Ovary (tissue), 9 donors: ENCODE data around the gene GALNT17. TPM values are rescaled to one million over a fixed set of nuclear protein-coding genes. Genes with fewer than 3 reads are reported as not detected.

ENCODE experiments used
- DNase-seq, 5 donors: peaks; one replicate each; pipeline ENCODE4 v3.0.0-alpha.2; 2019 to 2020
- H3K27ac ChIP-seq, 2 donors: fragments of 200-600 bp; one replicate each; pipeline versions ENCODE4 v1.5.1 to v1.8.0; 2019 to 2022
- H3K27me3 ChIP-seq: fragments of 200-600 bp; one replicate; pipeline ENCODE4 v1.8.0; 2022
- H3K36me3 ChIP-seq: fragments of 200-600 bp; sonication (generic); one replicate; pipeline ENCODE4 v1.5.1; 2019
- H3K4me1 ChIP-seq: one replicate; pipeline ENCODE4 v1.8.1; 2013; ENCODE audit warnings: mild to moderate bottlenecking, moderate library complexity; ENCODE audit not compliant: insufficient read depth
- H3K4me3 ChIP-seq: fragments of 200-600 bp; sonication (generic); one replicate; pipeline ENCODE4 v1.5.1; 2017
- H3K9me3 ChIP-seq, 2 donors: fragments of 200-600 bp in 1 of 2; sonication (generic) in 1 of 2; one replicate each; pipeline versions ENCODE4 v1.5.1 to v1.8.1; 2013 to 2019; ENCODE audit warnings: mild to moderate bottlenecking in 1 of 2, moderate library complexity in 1 of 2
- CTCF ChIP-seq, 3 donors: fragments of 450-650 bp in 2 of 3; fragments of 200-600 bp in 1 of 3; IDR thresholded peaks; one replicate each; pipeline versions ENCODE4 v1.5.1 to v1.8.0; 2016 to 2022; ENCODE audit warnings: antibody characterized with exemption in 3 of 3, mild to moderate bottlenecking in 1 of 3
- EP300 ChIP-seq: sonication (generic); formaldehyde crosslinking; IDR thresholded peaks from one replicate; pipeline ENCODE4 v1.6.1; 2017; ENCODE audit warnings: antibody characterized with exemption
- POLR2A ChIP-seq: fragments of 450-650 bp; IDR thresholded peaks from one replicate; pipeline ENCODE4 v1.6.1; 2017; ENCODE audit warnings: antibody characterized with exemption, mild to moderate bottlenecking, moderate library complexity
- WGBS, 3 donors: extraction: QIAGEN DNeasy Blood & Tissue Kit in 1 of 3; methylation state at CpG; one replicate each; pipeline versions ENCODE4 v1.1.5 to v1.1.7; 2013 to 2017; 5-methylcytosine and 5-hydroxymethylcytosine counted together
- intact Hi-C, 4 donors: fragments of 100-400 bp; cut with DNase I; formaldehyde crosslinking; loops; one replicate each; pipeline versions ENCODE4 v1.11.0 to v1.15.1; 2022 to 2023
- polyA plus RNA-seq, 2 donors: library from polyadenylated mRNA; stranded (reverse); fragments of 200-250 nt in 1 of 2; fragments of 350-450 nt in 1 of 2; fragmentation: Illumina TruSeq in 1 of 2; extraction: RNeasy Lipid Tissue Mini Kit (QIAGEN cat#74804) in 1 of 2; gene quantifications; one replicate each; pipeline ENCODE4 v1.2.3, GENCODE V29; 2013 to 2014
- total RNA-seq, 7 donors: library from RNA; depleted of rRNA in 2 of 7; stranded (reverse); fragments of >200 nt in 2 of 7; fragmentation: NEBNext Ultra II Directional in 3 of 7; extraction: Animal tissue kit (Norgen Biotek cat#: 25700) in 3 of 7; gene quantifications; one replicate each; pipeline versions ENCODE4 v1.1.0 to v1.2.4, GENCODE V29; 2016 to 2023
- donor health status: DM: no; HTN: no; CAD: no; lungs with moderate emphysema.
- donor health status: DM: no; HTN: no; CAD: no.
- donor health status: Bipolar disorder and iron deficiency.
- donor health status: DM: yes; HTN: yes; CAD: no.
- donor health status: DM: no; HTN: no; CAD: no.
- donor health status: DM: yes; HTN: yes; CAD: no.

The GALNT17 gene
- total and polyA plus RNA-seq, 9 donors: 13.4 to 90.1 (median 57.1) TPM

- Histone ChIP-seq H3K27me3 (no peaks in the 10 kb centered on the region), H3K9me3 (no peaks in the 10 kb centered on the region), H3K4me3 (no peak overlapping the region), H3K27ac (no peak overlapping the region), H3K4me1 (no peaks in the 10 kb centered on the region), H3K36me3 (no peaks in the 10 kb centered on the region)
- intact Hi-C loops: no loop called here
- 57 to 70% (median 58%) methylated on average over 9 of the region's 9 CpGs for WGBS, 3 donors
- no peak for DNase-seq
- no peak for TF ChIP-seq POLR2A
- TF ChIP-seq CTCF (IDR thresholded peaks at IDR 0.05): no peak
- no peak for TF ChIP-seq EP300
Measured at GRCh38 chr7:71424166-71425035, 292.5 kb downstream of the GALNT17 start.

GRCh38 chr7:71429083-71429482 lies 297.1 kb downstream of the GALNT17 start:
- Histone ChIP-seq H3K27ac (no peak overlapping the region), H3K27me3 (no peaks in the 10 kb centered on the region), H3K4me3 (no peak overlapping the region), H3K4me1 (no peaks in the 10 kb centered on the region), H3K9me3 (no peaks in the 10 kb centered on the region), H3K36me3 (no peaks in the 10 kb centered on the region)
- intact Hi-C loops: no loop called here
- no peak for TF ChIP-seq CTCF (IDR thresholded peaks at IDR 0.05)
- no peak for TF ChIP-seq EP300
- no peak for TF ChIP-seq POLR2A
- 80 to 89% (median 81%) methylated on average over 2 of the region's 2 CpGs for WGBS, 3 donors
- no peak for DNase-seq

GRCh38 chr7:71430246-71430645 lies 298.3 kb downstream of the GALNT17 start:
- Histone ChIP-seq H3K27ac (no peak overlapping the region), H3K4me1 (no peaks in the 10 kb centered on the region), H3K4me3 (no peak overlapping the region), H3K9me3 (no peaks in the 10 kb centered on the region), H3K27me3 (no peaks in the 10 kb centered on the region), H3K36me3 (no peaks in the 10 kb centered on the region)
- 77 to 97% (median 88%) methylated on average over 1 of the region's 1 CpG for WGBS, 3 donors
- intact Hi-C loops: no loop called here
- TF ChIP-seq POLR2A (no peak), EP300 (no peak), CTCF (IDR thresholded peaks at IDR 0.05) (no peak)
- DNase-seq: no peak

GRCh38 chr7:71439321-71439720 lies 307.4 kb downstream of the GALNT17 start:
- H3K4me1 ChIP-seq: peaks cover 3% of the 10 kb centered on the region
- H3K27ac ChIP-seq: no peak overlapping the region
- no peak overlapping the region for H3K4me3 ChIP-seq
- TF ChIP-seq CTCF (IDR thresholded peaks at IDR 0.05): no peak
- TF ChIP-seq EP300: no peak
- TF ChIP-seq POLR2A: no peak
- intact Hi-C loops: no loop called here
- DNase-seq: no peak
- no peaks in the 10 kb centered on the region for H3K36me3 ChIP-seq
- no peaks in the 10 kb centered on the region for H3K27me3 ChIP-seq
- H3K9me3 ChIP-seq: no peaks in the 10 kb centered on the region
- WGBS, 3 donors: 79 to 88% (median 88%) methylated on average over 7 of the region's 7 CpGs
